GM12873 (cell line): ENCODE results near the gene DNAH9.

Experiments used
- CTCF ChIP-seq: IDR thresholded peaks from 2 replicates; pipeline ENCODE4 v1.5.1; 2012; ENCODE audit warnings: low read depth, mild to moderate bottlenecking, moderate library complexity, low read length, control low read depth; ENCODE audit not compliant: insufficient read depth; ENCODE audit errors: missing control alignments

DNAH9 gene

DNA sequence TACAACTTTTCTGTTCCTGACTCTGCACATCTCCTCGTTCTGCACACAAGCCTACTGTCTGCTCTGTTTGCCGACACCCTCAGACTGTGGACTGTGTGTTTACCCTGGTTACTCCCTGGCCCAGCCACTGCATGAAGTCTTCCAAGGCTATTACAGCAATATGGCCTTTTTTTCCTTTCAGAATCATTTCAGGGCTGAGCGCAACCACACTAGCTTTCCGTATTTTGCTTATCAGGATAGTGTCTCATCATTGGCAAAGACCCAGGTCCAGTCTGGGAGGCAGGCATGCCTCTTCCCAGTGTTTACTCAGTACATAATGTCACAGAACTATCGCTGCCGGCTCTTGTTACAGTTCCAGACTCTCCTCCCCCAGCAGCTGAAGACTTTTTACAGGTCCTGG lies 10.1 kb downstream of the DNAH9 start:
- no peak for TF ChIP-seq CTCF

DNA sequence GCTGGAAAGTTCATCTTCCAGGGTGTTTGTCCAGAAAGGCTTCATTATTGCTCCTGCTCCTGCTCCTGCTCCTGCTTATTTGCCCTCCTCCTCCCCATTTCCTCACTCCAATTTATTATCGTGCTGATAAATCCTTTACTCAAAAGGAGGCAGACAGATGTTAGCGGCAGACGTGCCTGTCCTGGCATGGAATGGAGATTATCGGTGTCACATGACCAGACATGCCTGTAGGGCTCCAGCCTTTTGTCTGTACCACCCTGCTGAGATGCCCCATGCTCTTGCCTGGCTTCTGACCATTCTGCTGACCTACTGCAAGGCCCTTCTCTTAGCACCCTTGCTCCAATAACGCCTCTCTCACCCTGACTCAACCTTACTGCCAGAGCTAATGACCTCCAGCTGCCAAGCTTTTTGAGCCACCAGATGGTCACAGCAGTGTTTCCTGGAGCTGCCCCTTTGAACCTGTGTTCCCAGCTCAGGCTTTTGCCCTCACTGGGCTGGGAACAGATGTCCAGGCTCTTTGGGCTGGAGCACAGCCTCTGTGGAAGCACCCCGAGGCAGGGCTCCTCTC lies 12.8 kb downstream of the DNAH9 start:
- TF ChIP-seq CTCF = no peak

- TF ChIP-seq CTCF = no peak
Observed at GRCh38 chr17:11612956-11613355, 14.7 kb downstream of the DNAH9 start.

DNA sequence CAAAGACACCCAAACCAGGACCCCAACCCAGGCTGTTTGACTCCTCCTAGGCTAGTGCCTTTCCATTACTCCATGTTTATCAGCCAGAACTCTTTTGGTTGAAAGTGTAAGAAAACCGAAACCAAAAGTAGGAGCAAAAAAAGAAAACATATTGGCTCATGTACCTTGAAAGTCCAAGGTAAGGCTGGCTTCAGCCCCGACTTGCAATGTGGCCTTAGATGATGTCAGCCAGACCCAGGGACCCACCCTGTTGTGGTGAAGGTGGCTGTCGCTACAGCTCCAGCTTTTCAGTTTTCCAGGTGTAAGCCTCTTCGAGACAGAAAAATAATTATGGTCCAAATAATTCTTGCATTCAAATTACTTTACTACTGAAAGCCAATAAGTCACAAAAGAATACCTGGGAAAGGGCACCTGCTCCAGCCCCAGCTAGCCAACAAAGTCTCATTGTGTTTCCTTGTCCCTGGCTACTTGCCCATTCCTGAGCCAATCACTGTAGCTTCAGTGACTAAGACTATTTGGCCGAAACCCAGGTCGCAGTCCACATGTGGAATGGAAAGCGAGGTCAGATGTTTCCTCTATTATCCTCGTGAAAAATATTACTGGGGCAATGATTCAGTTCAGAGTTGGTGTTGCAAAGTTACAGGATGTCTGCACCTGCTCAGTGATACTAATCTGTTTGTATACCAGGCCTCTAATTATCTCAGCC lies 20.7 kb downstream of the DNAH9 start:
- no peak for TF ChIP-seq CTCF

GRCh38 chr17:11622492-11622891 lies 24.2 kb downstream of the DNAH9 start:
- TF ChIP-seq CTCF = no peak

DNA sequence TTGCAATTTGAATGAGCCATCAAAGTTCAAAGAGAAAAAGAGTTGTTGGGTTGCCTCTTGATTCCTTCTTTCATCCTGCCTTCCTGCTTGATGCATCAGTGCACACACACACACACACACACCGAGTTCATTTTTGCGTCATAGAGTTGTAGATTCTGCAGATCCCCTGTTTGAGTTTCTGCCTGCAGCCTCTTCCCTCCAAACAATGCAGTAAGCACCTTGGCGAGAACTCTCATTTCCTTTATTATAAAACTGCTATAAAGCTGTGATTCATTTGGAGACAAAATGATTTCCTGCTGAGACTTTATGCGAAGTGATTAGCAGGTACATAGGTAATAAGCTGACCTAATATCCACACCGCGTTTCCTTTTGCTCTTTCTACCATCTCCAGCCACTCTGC lies 26.7 kb downstream of the DNAH9 start:
- no peak for TF ChIP-seq CTCF

GRCh38 chr17:11625878-11626277 lies 27.6 kb downstream of the DNAH9 start:
- no peak for TF ChIP-seq CTCF
